Renal pelvis (tissue), 4 donors: Measurements from ENCODE around the gene SH3RF1. TPM values are rescaled to one million over a fixed set of nuclear protein-coding genes. Genes with fewer than 3 reads are reported as not detected.

Experiments
- DNase-seq: peaks from one replicate; pipeline ENCODE4 v3.0.0-alpha.2; 2013
- polyA plus RNA-seq, 3 donors: library from polyadenylated mRNA; unstranded; fragments of 120-200 nt; gene quantifications; one replicate each; pipeline ENCODE4 v1.2.1, GENCODE V29; 2013; ENCODE audit not compliant: insufficient read length in 3 of 3

SH3RF1 gene
- polyA plus RNA-seq, 3 donors: 27.9 to 32.2 (median 29.5) TPM

DNA sequence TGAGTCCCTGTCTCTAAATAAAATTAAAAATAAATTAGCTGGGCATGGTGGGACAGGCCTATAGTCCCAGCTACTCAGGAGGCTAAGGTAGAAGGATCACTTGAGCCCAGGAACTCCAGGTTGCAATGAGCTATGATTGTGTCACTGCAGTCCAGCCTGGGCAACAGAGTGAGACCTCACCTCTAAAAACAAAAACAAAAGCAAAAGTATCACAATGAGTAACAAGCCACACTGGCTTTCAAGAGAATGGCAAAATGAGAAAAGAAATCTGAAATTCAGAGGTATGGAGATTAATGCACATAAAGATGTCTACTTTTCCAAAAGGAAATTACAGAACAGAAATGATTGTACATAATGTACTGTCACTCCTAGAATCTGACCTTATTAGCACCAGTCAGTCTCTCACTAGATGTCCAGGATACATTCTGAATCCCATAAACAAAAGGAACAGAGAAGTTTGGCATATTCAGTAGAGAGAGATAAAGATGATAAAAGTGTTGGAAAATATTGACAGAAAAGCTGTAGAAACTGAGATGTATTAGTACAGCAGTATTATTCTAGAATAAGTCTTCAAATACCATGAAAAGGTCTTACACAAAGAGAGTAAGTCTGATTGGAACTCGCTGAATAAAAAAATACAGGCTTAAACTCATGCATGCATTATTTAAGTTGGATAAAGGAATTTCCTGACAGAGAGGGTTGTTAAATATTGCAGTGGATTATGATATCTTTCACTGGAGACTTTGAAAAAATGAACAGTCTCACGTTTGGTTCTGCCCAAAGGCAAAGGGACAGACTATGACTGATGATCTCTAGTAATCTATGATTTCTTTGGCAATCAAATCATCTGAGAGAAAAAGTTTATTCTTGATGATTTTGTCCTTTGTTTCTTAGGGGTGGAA is 102.5 kb downstream of the SH3RF1 start:
- DNase-seq: no peak

DNA sequence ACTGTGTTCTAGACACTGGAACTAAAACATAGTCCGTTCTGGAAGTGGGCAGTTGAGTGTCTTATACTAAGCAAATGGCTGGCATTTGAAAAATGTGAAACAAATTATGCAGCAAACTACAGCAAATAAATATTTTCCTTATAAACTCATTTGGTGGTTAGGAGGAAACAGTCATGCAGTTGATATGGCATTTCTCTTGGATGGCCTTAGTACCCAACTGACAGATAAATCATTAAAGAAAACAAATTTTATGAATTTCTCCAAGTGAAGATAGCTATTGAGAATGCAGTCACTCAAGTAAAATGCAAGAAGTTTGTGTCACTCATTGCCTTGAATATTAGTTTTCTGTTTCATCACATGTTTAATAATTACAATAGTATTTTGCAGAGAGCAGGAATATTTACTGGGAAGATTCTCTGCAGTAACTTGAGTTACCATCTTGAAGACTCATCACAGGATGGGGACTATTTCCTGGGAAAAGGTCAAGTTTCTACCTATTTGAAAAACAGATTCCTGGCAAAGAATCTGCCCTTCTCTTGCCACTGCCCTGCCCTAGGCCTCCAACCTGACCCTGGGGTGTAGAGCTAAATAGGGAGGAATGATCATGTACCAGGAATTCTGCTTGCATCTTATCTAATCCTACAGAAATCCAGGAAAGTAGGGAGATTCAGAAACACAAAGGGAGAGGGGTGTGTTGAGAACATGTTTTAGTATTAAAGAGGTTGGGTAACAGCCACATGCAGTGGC is 105.9 kb downstream of the SH3RF1 start:
- DNase-seq: no peak

DNA sequence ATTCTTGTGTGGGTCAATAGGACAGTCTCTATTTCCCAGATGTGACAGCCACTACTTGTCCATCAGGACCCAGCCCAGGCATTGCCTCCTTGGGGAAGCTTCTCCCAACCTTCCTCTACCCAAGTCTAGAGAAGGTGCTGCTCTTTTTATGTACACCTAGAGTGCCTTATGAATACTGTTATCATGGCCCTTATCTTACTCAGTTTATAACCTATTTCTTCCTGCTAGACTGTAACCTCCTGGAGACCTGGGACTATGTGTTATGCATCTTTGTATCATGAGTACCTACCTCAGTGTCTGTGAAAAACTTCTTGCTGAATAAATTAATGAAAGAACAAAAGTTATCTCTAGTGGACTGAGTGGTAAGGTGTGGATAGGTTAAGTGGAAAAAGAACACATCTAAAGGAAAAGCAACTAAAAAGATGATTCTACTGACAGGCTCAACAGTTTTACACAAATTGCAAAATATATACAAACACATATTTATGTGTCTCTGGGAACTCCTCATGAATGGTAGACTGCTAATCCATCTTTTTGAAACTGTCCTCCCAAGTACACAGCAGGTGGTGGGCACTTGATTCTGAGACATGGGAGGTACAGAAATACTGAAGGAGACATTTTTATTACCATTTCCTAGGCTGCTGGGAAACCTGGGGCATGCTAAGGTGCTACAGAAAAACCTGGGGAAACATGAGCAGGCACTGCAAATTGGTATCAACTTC is 106.6 kb downstream of the SH3RF1 start:
- DNase-seq: no peak

DNA sequence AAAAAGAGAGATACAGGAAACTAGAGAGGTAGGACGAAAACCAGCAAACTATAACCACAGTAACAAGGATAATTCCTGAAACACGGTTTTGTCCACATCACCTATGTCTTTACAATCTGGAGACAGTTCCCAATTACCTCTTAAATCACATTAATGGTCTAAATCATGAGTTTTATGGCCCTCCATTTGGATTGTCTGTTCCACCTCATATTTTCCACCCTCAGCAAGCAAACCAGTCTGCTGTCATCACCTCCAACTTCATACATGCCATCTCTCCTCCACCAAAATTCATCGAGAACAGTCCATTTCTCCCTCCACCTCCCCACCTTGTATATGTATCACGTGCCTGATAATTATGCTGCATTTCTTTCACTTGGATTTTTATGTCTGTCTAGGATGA is 107.3 kb downstream of the SH3RF1 start:
- DNase-seq: no peak

DNA sequence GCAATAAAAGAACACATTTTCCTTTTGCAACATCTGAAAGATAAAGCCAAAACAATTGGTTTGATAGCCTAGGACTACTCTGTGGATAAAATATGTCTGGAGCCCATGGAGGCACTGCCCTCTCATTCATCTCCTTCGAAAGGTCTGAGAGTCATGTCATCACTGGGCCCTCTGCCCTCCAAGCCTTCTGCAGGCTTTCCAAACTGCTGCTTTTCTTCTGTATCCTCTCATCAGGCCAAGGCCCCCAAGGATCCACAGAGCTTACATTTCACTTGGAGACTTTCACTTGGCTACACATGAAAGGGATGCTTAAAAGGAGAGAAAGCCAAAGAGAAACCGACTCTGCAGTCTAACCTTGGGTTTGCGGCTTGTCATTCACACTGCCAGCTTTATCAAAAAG is 109.9 kb downstream of the SH3RF1 start:
- DNase-seq: peak; percentile 53

DNA sequence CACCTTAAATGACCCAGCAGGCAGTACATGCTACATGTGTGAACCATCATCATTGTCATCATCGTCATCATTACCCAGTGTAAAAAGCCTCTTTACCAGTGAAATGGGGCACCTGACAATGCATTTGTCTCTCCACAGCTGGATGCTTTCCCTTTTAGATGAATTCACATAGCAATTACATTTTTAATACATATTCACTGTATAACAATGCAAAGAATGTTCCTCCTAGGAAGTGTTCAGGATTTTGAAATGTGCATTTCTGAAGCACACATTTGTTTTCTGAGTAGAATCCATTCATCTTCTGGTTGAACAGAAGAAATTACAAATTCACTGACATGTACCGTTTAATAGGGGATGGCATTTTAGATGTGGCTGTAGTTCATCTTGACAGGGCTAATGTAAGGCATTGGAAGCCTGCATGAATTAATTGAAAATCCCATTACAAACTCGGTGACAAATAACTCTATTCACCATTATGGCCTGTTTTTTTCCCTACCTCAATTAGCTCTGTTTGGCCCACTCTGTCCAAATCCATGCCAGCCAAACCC is 111.1 kb downstream of the SH3RF1 start:
- no peak for DNase-seq

DNA sequence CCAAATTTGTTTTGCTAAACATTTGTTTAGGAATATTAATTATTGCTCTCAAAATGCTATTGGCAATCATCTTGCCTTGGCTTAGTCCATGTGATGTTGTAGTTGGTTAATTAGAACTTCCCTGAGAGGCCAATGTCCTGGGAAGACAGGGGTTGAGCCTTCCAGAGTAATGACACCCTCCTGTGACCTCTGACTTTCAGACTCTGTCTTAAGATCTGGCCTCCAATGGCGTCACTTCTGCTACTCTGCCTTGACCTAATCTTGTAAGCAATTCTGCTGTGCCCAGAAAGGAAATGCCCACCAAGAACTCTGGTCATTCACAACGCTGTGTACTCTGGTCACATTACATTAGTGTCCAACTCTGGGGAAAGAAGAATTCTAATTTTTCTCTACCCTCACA is 111.9 kb downstream of the SH3RF1 start:
- DNase-seq: no peak

DNA sequence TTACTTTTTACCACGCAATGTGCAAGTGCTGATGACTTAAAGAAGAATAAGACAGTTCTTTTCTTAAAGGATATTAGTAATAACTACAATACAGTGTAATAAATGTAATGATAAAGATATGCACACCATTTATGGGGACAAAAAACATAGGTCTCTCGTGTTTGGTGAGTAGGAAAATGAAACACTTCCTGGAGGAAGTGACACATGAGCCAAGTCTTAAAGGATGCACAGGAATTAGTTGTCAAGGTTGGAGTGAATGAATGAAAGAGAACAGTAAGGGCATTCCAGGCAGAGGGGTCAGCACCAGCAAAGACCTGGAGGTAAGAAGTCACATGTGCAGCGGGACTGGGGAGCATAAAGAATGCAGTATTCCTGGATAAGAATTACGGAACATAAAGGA is 112.7 kb downstream of the SH3RF1 start:
- no peak for DNase-seq

DNA sequence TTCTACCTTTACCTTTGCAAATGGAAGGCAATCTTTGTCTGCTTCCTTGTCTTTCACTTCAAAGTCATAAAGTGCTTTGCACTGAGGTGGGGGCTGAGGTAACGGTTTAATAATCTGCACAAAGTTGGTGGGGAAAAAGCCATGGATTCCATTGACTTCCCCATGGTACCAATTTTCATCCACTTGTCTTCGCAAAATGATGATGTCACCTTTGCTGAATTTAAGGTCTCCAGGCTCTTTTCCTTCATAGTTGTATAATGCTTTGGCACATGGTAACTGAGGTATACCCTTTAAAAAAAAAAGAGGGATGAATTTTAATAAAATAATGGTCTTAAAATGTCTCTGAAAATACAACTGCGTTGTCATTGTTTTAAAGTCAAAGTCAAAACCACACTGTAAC is 114.4 kb downstream of the SH3RF1 start:
- no peak for DNase-seq

DNA sequence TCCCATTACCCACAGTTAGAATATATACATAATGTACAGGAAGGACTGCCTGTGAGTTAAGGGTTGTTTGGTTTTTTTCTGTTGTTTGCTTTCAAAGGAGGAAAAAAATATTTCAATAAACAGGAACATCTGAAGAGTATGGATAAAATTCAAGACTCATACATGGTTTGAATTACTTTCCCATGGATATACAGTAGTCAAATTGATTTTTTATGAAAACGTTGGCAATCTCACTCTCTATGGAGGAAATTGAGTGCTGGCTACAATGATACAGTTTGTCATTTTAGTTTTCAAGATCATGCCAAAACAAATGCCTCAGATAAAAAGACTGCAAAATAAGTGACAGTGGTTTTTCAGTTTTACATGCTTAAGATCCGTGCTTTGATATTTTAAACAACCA is 116.6 kb downstream of the SH3RF1 start:
- no peak for DNase-seq

DNA sequence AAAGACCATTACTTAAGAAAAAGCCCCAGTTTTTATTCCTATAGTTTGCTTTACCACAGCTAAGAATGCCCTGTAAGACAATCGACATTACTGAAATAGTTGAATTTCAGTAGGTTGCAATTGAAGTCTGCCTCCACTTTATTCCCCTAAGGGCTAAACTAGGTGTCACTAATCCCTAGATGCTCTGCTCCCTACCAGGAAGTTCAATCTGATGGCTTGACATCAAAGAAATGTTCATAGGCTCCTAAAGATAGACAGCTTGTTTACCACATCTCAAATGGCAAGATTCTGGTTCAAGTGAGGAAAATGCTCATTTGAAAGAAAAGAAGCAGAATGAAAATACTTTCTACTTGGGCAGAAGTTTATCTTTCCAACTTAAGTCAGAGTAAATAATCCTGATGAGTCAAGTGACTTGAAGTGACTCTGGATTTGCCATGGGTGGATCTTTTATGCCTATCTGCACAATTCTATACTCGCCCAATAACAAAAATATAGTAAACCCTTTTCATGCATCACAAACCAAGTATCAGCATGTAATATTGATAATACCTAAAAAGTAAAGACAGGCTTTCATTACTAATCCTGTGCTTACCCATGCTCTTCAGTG is 117.2 kb downstream of the SH3RF1 start:
- DNase-seq: no peak

DNA sequence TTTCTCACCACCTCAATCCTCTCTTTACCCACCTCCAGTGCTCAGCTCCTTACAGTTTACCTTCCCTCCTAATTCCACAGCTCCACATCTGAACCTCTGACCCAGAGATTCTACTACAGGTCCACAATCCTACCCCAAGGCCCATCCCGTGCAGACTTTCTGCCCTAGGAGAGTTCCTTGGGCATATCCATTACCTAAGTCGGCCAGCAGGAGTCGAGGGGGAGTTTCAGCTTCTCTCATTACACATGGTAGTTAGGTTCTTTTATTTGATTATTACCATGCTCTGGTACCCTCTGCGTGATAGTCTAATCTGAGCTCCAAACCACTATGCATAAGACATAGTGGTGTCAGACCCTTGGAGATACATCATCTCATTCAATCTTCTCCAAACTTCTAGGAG is 117.9 kb downstream of the SH3RF1 start:
- no peak for DNase-seq

DNA sequence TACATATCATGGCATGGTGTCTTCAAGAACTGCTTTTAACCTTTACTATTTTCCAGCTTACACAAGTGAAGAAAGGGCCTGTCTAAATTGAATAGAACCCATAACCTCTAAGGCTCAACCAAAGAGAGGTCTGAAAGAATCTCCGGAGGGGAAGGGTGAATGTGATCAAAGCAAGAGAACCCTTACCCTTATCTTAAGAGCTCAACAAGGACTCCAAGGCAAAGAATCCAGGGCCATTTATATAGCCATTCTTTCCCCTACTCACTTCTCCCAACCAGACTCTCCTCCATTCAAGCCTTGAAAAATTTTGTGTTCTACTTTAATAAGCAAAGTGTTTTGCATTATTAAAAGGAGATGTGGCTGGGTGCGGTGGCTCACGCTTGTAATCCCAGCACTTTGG is 118.7 kb downstream of the SH3RF1 start:
- no peak for DNase-seq

DNA sequence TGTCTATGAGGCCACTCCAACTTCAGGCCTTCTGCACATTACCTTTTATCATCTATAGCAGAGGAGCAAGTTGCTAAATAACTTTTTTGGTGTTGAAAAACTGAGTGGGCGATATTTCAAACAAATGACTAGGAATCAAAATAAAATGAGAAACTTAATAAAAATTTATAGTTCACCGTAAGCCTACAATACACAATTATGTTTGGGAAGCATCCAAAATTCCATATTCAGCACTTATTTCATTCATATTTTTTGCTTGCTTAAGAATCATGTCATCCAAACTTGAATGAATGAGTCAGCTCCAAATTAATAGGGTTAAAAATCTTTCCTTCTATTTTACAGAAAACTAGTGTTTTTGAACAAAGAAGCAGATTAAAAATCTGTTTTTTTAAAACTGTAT is 119.1 kb downstream of the SH3RF1 start:
- no peak for DNase-seq

DNA sequence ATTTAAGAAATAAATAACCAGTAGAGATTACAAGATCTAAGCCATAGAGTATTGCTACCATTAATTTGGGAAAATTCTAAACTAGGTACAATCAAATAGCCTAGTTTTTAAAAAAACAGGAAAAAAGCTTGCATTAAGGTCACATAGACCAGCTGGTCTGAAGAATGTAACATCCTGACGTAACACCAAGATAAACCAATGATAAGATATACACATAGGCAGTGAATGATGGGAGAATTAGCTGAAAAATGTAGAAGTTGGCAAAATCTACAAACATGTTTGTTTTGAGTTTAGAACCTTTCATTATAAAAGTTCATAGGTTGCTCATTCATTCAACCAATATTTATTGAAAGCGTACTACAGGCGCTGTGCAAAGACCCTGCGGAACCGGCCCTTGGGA is 120.0 kb downstream of the SH3RF1 start:
- DNase-seq: no peak

DNA sequence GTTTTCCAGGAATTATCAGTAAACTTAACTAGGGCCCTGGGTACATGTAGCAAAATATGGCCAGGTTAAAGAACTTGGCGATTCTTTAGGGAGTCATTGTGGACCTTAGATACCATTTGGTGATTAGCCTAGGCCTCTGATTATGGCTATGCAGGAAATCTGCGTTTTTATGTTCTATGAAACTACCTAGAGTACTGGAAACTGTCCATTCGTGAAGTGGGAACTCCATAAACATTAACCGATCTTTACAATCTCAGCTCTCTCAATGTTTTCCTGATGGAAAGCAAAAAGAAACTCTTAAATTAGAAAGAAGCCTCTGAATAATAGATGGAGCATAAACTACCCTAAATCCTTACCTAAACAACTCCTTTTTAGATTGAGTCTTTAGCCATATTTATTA is 121.9 kb downstream of the SH3RF1 start:
- DNase-seq: no peak

DNA sequence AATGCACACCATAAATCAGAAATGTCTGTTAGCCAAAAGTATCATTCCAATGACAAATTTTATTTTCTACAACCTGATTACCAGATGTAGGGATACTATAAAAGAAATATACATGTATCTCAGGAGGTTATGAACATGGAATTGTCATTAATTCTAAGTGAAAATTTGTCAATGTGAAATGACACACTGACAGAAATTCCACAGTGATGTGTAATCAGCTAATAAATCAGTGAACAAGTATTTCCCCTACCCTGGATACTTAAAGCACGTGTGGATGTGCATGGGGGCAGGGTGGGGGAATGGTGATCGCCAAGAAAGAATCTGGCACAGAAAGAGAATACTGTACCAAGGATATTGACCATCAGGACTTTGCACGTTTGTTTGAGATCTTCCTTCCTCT is 123.6 kb downstream of the SH3RF1 start:
- no peak for DNase-seq

DNA sequence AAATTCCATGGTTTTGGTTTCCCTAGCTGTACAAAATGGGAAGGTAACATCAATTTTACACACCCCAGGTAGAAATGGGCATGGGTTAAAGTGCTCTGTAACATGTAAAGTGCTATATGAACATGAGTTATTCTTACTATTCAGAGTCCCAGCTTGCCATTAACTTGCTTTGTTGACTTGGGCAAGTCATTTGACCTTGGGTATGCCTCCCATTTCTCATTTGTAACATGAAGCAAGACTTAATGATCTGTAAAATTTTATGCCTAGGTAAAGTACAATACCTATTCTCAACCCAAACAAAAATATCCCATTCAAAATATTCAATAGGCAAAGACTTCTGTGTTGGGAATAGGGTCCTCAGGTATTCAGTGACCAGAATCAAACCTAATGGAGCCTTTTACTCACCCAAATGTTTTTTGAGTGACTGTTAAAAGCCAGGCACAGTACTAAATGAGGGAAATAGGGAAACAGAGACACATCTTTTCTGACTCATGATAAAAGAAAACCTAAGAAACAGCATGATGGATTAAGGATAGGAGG is 126.6 kb downstream of the SH3RF1 start:
- DNase-seq: no peak

DNA sequence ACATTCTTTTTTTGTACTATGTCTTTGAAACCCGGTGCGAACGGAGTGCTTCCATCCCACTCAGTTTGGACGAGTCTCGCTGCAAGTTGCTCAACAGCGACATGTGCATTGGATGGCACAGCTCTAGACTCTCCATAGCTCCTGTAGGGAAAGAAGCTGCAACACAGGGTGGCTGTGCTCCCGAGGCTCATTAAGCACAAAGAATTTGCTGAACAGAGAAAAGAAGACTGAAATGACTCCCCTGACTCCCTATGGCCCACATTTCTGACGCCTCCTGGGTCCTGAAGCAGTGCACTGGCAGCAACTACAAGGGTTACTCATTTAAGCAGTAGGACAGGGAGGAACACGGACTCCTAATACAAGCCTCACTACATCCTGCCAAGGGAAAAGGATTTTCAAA is 127.4 kb downstream of the SH3RF1 start:
- DNase-seq: peak; percentile 78

DNA sequence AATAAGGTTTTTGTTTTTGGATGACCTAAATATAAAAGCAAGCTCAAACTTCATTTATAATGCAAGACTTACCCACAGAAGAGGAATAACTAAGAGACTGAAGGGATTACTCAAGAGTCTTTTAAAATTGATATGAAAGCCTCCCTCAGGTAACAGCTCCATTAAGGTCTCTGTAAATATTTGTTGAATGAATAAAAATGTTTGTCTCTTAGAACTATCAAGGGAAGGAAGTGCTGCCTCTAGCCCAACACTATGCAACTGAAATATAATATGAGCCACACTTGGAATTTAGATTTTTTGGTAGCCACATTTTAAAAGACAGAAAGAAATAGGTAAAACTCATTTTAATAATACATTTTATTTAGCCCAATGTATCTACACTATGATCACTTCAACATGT is 127.8 kb downstream of the SH3RF1 start:
- no peak for DNase-seq

DNA sequence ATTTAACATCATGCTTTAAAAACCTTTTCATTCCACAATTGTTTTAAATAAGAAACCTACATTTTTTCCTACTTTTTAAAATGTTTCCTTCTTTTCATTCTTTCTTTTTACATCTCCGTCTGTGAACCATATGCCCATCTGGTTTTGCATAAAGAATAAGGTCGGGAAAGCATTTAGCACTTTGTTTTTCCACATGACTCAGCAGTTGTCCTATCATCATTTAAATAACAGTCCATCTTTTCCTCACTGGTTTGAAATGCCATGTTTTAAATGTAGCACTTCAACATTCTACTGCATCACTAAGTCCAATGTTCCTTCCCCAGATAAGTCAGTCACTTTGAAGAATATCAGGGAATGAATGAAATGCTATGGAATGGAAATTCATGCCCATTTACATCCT is 128.4 kb downstream of the SH3RF1 start:
- DNase-seq: no peak

DNA sequence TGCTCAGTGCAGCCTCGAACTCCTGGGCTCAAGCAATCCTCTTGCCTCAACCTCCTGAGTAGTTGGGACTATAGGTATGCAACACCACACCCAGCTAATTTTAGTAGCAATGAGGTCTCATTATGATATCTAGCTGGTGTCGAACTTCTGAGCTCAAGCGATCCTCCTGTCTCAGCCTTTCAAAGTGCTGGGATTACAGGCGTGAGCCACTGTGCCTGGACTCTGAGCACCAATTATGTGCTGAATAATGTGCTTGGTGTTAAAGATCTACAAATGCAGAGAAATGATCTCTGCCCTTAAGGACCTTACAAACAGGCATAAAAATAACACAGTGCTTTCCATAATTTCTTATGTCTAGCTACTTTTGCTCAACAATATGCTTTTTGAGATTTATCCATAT is 131.7 kb downstream of the SH3RF1 start:
- DNase-seq: no peak
